ENCODE measurements around the gene LAMP5.

LAMP5 gene, protein sequence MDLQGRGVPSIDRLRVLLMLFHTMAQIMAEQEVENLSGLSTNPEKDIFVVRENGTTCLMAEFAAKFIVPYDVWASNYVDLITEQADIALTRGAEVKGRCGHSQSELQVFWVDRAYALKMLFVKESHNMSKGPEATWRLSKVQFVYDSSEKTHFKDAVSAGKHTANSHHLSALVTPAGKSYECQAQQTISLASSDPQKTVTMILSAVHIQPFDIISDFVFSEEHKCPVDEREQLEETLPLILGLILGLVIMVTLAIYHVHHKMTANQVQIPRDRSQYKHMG

DNA sequence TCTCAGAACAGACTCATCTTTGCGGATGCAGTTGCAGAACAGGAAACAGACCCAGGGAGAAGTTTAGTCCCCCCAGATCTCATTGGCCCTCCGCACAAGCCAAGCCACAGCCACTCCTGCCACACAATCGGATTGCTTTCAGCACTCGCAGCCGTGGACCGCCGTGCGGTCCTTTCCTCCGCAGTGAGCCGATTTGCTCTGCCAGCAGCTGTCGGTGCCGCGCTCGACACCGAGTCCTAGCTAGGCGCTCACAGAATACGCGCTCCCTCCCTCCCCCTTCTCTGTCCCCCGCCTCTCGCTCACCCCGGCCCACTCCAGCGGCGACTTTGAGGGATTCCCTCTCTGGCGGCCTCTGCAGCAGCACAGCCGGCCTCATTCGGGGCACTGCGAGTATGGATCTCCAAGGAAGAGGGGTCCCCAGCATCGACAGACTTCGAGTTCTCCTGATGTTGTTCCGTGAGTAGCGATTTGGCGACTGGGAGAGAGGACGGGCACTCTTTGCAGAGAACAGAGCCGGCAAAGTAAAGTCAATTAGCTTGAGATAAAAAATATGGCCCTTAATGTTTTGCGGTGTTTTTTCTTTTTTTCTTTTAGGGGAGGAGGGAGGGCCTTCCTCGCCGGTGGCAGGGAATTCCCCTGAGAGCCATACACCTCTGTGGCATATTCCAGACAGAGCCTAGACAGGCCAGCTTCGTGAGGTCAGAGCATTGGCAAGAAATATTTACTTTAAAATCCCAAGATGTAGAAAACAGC, at the start of gene LAMP5:
Gene LAMP5, plus strand, starts transcription at position 130 of the 753 bp plus-strand sequence. Its CDS starts 263 bp downstream, at position 393.
- DNase-seq: peak; percentile 36

DNA sequence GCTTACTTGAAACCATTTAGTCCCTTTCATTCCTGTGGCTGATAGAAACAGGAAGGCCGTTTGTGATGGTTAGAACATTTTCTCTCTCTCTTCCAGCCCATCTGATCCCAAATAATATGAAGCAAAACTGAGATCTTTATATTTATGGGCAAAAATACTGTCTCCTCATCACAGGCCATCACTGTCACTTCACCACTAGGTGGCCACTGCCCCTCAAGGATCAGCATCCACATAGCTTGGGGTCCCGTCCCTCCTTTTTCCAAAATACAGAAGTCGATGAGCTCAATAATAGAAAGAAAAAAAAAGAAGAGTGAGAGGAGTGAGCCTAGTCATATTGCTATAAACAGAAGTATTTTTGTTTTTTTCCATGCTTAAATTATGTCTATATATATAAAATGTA, 46.4 kb upstream of the LAMP5 start:
- no peak for DNase-seq

DNA sequence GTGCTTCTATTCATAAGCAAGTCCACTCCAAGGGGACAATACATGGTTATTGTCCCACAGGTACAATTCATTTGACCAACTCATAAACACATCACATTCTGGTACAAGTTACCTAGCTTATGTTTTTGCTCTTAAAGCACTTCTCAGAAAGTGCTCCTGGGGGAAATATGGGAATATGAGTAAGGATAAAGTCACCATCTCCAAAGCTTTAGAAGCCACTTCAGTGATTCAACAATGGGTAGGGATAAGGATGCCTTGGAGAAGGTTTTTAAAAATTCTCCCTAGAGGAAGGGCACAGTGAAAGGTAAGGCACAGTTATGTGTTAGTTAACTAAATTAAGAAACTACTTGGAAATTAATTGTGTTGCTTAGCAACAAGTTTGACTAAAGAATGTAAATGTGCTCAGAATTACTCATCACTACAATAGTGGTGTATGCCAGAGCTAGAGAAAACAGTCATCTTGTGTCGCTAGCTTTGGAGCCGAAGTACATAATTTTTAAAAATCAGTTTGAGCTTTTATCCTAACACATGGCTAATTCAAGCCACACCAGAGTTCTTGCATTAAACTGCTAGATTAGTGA, 39.5 kb upstream of the LAMP5 start:
- peak; percentile 43 for DNase-seq

DNA sequence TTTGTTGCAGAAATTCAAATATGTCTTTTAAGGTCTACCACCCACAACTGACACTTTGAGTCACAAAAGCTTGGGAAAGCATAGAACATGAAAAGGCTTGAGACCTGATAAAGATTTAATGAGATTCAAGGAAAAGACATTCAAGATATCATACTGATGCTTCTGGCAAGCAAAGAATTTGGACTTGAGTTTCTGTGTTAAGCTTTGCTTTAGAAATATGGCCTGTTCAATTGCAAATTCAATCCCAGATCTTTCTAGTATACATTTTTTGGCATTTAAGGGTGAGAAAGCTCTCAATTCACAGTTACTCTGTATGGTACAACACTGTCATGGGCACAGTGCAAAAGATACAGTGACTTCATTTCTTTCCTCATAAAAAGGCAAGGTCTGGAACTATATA, 38.9 kb upstream of the LAMP5 start:
- no peak for DNase-seq

DNA sequence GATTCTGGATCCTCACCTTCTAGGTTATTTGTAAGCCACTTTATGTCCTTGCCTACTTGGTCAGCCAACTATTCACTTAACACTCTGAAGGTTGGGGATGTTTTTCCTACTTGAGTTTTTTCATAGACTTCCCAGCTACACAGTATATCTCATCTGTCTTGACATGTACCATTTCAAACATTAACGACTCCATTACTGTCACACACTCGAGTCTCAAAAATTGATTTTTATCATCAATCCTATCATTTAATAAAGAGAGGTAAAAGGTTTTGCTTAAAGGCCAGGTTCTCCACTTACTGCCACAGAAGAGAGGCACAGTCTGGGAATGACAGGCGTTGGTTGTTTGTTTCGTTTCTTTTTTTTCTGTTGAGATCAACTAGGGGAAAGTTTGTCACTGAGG, 38.2 kb upstream of the LAMP5 start:
- DNase-seq: no peak

DNA sequence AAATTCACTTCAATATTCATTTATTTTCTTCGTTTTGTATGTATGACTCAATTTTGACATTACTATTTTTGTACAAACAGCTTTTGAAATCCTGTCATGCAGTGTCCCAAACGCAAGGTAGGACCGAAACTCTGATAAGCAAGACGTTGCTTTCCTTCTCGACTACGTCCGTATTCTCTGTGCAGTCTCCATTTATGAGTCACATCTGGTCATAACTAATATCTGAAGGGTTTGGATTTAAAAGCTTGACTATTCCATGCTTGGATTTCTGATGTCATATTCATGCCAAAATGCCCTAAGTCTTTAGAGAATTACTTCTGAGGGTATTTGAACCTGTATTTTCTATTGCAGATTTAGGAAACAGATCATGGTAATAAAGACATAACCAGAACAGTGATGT, 37.8 kb upstream of the LAMP5 start:
- DNase-seq: no peak

DNA sequence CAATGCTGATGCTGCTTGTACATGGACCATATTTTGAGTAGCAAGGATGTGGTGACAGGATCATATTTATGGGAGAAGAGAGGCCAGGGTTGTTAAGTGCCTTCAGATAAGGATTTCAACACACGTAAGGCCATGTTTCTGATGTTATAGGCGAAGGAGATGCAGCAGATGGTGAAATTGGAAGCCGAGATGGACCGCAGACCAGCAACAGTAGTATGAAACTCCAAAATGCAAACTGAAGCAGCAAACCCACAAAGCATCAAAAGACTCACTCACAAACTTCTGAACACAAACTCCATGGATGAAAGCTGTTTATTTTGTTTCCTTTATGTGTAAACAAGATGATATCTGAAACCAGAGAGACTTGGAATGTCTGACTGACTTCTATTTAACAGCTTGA, 35.6 kb upstream of the LAMP5 start:
- no peak for DNase-seq

DNA sequence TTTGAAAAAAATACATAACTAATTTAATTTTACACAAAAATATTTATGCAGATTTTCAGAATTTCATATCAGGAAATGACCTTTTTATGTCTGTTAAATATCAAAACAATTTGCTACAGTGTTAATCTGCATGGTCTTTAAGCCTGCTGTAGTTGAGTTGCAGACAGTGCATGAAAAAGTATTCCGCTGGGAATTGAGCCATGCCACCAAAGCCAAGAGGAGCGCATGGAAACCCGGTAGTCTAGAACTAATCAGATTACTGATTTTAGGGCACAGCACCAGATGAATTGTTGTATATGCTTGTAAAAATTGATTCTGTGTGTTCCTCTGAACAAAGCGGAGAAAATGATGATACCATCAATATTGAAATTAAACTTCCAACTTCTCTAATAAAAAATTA, 34.3 kb upstream of the LAMP5 start:
- DNase-seq: no peak

DNA sequence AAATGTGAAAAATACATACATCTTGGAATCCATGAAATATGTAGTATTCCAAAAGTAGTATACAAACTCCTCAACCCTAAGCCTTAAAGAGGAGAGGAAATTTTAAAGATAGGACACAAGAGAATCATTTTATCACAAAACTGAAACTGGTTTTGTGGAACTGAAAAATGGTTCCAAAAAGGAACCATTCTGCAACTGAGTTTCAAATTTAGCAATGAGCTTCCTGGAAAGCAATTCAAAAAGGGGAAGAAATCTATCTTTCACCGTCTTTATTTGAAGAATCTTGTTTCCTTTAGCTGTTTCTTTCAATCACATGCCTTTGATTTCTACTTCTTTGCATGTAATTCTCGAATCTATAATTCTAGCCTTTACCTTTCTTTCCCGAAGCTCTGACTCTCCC, 32.2 kb upstream of the LAMP5 start:
- no peak for DNase-seq

DNA sequence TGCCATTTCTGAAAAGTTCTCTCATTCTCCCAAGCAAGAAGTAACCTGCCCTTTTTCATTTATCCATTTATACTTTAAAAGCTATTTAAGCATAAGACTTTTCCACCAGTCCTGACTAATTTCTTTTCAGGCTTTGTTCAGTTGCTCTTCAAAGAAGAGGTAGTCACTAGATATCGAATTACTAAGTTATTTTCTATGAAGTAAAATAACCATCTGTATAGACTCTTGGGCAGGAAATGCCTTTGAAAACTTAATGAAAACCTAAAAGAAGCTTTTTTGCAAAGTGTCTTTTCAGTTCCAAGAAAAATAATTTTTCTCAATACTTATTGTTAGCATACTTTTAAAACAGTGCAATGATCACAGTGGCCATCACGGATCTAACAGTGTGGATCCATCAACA, 31.3 kb upstream of the LAMP5 start:
- no peak for DNase-seq

DNA sequence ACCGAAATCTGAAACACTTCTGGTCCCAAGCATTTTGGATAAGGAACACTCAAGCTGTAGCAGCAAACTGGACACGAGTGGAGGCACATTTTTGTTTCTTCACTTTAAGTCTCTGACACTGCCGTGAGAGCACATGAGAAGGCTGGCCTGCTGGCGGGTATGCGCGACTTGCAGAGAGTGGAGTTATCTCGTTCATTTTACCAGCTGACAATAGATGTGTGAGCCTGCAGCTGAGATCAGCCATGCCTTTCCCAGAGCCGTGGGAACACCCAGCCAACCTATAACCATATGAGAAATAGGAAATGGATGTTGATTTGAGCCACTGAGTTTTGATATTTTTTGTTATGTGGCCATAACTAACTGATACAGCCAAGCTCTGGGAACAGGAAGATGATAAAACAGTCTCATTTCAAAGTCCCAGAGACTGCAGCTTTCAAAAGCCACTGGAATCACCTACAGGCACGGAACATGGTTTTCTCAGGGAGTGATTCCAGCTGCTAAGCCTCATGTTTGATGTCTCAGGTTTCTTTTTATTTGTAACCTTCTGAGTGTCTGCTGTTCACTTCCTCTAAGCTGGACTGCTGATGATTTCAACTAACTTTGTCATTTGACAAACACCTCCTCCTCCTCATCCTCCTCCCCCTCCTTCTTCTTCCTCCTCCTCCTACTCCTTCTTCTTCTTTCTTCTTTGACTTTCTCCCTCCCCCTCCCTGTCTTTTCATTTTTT, 28.6 kb upstream of the LAMP5 start:
- no peak for DNase-seq

DNA sequence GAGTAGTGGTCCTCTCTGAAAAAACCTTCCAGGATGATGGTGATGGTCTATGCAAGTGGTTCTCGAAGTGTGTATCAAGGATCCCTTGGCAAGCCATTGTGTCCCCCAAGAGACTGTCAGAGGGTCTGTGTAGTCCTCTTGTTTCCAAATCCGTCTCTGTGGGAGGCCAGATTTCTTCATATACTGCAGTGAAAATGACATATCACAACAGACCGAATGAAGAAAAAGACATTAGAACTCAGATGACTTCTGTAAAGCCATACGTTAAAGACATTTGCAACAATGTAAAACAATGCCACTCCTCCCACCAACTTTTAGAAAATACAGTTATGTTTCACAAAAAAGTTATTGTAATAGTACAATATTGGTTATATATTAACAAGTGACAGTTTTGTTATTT, 27.2 kb upstream of the LAMP5 start:
- no peak for DNase-seq

DNA sequence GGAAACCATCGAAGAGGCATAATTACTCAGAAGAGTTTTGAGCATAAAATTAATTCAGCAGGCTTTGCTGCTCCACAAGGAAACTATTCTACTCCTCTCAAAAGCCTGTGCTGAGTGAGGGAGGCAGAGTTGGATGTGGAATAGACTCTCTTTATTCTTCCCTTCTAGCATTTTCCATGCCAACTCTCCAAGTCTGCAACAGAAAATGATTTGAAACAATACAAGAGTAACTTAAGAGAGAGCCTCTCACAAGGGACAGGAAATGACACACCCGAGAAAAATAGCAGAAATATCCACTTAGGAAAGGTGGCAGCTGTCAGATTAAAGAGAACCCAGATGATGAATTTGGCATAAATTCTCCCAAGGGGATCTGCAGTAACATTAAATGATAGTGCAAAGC, 26.3 kb upstream of the LAMP5 start:
- no peak for DNase-seq

DNA sequence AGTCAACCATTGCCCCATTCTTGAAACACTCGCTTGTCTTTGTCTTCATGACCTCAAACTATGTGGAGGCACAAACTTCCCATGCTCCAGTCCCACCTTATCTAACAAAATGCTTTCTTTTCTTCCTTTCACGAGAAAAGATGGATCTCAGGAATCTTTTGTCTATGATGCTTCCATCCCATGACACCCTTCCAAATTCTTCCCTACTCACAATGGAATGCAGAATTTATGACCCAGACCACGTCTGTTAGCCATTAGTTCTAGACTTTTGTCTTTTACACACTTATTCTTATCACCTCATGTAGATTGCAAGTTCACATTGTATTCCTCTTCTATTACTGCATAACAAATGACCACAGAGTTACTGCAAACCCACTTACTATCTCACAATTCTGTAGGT, 24.2 kb upstream of the LAMP5 start:
- peak; percentile 50 for DNase-seq

DNA sequence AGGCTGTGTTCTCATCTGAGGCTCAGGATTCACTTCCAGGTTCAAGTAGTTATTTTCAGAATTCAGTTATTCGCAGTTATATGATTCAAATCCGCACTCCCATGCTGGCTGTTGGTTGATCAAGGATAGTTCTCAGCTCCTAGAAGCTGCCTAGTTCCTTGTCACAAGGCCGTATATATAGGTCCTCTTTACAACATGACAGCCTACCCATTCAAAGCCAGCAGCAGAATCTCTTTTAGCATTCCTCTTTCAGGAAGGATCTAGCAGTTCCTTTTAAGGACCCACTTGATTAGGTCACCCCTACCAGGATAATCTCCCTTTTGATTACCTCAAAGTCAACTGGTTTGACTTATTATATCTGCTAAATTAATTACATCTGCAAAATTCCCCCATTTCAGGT, 23.8 kb upstream of the LAMP5 start:
- no peak for DNase-seq

DNA sequence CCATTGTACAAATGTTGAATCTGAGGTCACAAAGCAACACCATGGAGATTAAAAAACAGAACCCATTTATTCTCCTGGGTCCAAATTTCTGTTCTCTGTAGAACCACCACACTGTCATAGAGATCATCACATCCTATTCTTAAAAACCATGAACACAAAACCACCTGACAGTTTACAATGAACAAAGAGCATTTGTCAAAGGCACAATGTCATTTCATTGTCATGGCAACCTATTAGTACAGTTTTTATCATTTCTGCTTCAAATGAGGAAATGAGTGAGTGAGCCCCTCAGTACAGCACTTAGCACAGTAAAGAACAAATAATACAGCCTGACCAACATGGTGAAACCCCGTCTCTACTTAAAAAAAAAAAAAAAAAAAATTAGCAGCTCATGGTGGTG, 23.1 kb upstream of the LAMP5 start:
- no peak for DNase-seq

DNA sequence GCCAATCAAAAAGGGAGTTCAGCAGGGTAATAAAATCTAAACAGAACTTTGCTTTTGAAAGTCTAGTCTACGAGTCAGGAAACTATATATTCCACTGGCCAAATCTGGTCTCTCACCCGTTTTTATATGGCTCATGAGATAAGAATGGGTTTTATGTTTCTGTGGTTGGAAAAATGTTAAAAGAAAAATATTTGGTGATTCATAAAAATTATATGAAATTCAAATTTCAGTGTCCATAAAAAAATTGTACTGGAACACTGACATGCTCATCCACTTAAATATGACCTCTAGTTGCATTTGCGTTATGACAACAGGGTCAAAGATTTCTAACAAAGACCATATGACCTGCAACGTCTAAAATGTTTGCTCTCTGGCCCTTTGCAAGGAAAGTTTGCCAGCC, 22.3 kb upstream of the LAMP5 start:
- peak; percentile 58 for DNase-seq

DNA sequence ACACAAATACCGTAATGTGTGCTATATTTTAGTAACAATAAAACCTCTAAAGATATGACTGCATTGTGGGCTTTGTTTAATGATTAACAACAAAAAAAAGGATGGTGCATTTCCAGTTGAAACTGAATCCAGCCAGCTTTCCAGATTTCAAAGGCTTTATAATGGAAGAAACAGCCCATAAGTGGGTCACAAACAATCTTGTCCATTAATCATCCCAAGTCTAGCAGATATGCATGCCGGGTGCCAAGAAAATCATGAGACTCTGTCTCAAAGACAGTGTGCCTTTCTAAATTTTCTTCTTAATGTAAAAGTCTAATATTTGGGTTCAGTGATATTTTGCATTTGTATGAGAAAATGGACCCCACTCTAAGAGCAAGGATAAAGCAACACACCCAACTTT, 20.6 kb upstream of the LAMP5 start:
- no peak for DNase-seq

DNA sequence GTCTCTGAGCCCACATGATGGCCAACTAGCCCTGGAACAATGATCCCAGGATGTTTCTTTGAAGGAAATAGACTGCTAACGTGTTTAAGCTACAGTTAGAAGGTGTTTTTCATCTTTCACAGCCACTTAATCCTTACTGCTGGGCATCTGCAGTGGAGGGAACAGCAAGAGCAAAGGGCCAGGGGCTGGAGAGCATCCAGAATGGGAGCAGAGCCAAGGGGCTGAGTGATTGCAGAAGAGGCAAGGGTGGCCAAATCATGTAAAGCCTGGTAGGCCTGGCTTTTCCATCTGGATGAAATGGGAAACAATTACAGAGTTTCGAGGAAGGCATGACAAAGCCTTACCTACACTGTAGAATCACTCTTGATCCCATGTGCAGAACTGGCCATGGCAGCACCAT, 18.7 kb upstream of the LAMP5 start:
- DNase-seq: no peak

DNA sequence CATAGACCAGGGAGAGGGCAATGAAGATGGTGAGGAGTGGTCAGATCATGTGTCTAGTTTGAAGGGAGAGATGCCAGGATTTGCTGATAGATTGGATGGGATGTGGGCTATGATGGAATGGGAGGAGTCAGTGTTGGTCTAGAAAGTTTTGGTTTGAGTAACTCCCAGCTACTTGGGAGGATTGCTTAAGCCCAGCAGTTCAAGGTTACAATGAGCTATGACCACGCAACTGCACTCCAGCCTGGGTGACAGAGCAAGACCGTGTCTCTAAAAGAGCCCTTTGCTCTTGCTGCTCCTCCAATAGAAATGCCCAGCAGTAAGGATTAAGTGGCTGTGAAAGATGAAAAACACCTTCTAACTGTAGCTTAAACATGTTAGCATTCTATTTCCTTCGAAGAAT, 18.2 kb upstream of the LAMP5 start:
- DNase-seq: no peak

DNA sequence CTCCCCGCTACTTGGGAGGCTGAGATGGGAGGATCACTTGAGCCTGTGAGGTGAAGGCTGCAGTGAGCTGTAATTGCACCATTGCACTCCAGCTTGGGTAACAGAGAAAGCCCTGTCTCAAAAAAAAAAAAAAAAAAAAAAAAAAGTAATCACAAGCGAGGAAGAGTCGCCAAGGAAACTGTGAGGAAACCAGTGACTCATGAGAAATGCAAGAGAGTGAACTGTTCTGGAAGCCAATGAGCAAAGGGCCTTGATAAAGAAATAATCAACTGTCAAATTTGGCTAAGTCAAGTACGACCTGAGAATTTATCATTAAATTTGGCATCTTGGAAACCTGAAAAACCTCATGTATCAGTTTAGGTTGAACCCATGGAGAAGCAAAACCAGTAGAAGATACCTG, 16.1 kb upstream of the LAMP5 start:
- DNase-seq: peak; percentile 43

DNA sequence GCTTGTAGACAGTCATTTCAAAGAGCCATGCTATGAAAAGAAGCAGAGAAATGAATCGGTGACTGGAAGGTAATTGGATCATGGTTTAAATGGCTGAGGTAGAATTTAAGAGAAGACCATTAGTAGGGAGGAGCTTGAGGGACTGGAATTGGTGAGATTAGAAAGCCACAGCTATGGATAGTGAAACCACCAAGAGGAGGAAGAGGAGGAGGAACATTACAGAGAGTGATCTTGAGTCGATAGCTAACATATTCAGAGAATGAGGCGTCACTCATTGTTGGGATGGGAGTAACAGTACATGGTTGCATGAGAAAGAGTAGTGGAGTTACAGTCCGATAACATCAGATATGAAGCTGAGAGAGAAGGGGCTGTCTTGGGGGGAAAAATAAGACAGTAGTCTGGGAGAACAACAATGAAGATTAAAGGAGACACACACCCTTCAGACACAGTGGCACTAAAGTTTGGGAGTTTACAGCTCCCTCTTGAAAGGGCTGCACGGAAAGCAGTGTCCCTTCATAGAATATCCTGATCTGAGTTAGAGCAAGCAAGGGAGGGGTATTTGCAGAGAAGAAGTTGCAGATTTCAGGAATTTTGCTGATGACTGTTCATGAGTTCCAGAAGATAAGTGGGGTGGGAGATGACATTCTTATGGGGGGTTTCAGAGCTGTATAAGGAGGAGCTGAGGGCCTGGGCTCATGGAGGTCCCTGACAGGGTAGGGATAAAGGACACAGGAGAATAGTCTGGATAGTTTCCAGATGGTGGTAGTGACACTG, 15.1 kb upstream of the LAMP5 start:
- DNase-seq: no peak

DNA sequence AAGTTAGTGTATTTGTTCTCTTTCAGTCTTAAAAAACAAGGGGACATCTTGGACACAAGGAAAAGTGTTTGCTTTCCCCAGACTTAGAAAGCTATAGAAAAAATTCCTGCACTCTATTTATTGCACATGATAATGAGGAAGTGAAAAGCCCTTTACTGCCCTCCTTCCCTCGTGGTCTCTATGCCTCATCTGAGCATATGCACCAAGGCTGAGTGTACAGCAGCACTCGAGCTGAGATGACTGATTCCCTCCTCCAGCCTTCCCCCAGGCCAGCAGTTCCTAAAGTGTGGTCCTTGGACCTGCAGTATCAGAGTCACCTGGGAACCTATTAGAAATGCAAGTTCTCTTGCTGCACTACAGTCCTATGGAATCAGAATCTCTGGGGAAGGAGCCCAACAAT, 14.3 kb upstream of the LAMP5 start:
- DNase-seq: no peak

All from fibroblast of skin of right biceps (primary cell).